ENCODE results near the gene ATP10B.

- no peak for TF ChIP-seq EZH2 (IDR thresholded peaks at IDR 0.05; ENCODE audit: low read length)
- TF ChIP-seq, protein P1, sequence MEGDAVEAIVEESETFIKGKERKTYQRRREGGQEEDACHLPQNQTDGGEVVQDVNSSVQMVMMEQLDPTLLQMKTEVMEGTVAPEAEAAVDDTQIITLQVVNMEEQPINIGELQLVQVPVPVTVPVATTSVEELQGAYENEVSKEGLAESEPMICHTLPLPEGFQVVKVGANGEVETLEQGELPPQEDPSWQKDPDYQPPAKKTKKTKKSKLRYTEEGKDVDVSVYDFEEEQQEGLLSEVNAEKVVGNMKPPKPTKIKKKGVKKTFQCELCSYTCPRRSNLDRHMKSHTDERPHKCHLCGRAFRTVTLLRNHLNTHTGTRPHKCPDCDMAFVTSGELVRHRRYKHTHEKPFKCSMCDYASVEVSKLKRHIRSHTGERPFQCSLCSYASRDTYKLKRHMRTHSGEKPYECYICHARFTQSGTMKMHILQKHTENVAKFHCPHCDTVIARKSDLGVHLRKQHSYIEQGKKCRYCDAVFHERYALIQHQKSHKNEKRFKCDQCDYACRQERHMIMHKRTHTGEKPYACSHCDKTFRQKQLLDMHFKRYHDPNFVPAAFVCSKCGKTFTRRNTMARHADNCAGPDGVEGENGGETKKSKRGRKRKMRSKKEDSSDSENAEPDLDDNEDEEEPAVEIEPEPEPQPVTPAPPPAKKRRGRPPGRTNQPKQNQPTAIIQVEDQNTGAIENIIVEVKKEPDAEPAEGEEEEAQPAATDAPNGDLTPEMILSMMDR (optimal IDR thresholded peaks at IDR 0.05 in 1 of 3, IDR thresholded peaks at IDR 0.05 in 1 of 3, conservative IDR thresholded peaks at IDR 0.05 in 1 of 3; ENCODE audit: extremely low read depth in 1 of 3, insufficient read depth in 2 of 3, low read length in 3 of 3), result no peak
Observed at GRCh38 chr5:160660132-160660531, 191.9 kb downstream of the ATP10B start.

Measured in keratinocyte (primary cell).